ENCODE data around the gene THRAP3.

THRAP3 gene

GRCh38 chr1:36298640-36299039 lies 74.4 kb downstream of the THRAP3 start:
- Histone ChIP-seq H3K27me3 (ENCODE audit: control insufficient read depth, insufficient read depth, low read length) (no peaks in the 10 kb centered on the region), H3K79me2 (no peaks in the 10 kb centered on the region), H3K4me2 (ENCODE audit: low read length) (no peak overlapping the region), H3K9me3 (ENCODE audit: control insufficient read depth, low read length) (no peaks in the 10 kb centered on the region), H3K4me1 (no peaks in the 10 kb centered on the region), H2AFZ (no peak overlapping the region), H3K9ac (no peak overlapping the region), H3K4me3 (ENCODE audit: low read depth, low read length) (no peak overlapping the region), H3K27ac (no peak overlapping the region), H3K36me3 (ENCODE audit: control insufficient read depth, insufficient read depth, low read length) (no peaks in the 10 kb centered on the region)
- TF ChIP-seq, protein P1, sequence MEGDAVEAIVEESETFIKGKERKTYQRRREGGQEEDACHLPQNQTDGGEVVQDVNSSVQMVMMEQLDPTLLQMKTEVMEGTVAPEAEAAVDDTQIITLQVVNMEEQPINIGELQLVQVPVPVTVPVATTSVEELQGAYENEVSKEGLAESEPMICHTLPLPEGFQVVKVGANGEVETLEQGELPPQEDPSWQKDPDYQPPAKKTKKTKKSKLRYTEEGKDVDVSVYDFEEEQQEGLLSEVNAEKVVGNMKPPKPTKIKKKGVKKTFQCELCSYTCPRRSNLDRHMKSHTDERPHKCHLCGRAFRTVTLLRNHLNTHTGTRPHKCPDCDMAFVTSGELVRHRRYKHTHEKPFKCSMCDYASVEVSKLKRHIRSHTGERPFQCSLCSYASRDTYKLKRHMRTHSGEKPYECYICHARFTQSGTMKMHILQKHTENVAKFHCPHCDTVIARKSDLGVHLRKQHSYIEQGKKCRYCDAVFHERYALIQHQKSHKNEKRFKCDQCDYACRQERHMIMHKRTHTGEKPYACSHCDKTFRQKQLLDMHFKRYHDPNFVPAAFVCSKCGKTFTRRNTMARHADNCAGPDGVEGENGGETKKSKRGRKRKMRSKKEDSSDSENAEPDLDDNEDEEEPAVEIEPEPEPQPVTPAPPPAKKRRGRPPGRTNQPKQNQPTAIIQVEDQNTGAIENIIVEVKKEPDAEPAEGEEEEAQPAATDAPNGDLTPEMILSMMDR (IDR thresholded peaks at IDR 0.05): no peak

GRCh38 chr1:36300526-36300925 lies 76.3 kb downstream of the THRAP3 start:
- no peak overlapping the region for H3K9ac ChIP-seq
- no peak overlapping the region for H2AFZ ChIP-seq
- TF ChIP-seq, protein P1 (IDR thresholded peaks at IDR 0.05): no peak
- H3K4me1 ChIP-seq: no peaks in the 10 kb centered on the region
- H3K27me3 ChIP-seq (ENCODE audit: control insufficient read depth, insufficient read depth, low read length): no peaks in the 10 kb centered on the region
- H3K9me3 ChIP-seq (ENCODE audit: control insufficient read depth, low read length): no peaks in the 10 kb centered on the region
- H3K36me3 ChIP-seq (ENCODE audit: control insufficient read depth, insufficient read depth, low read length): no peaks in the 10 kb centered on the region
- no peak overlapping the region for H3K4me2 ChIP-seq (ENCODE audit: low read length)
- no peak overlapping the region for H3K27ac ChIP-seq
- no peak overlapping the region for H3K4me3 ChIP-seq (ENCODE audit: low read depth, low read length)
- H3K79me2 ChIP-seq: no peaks in the 10 kb centered on the region

DNA sequence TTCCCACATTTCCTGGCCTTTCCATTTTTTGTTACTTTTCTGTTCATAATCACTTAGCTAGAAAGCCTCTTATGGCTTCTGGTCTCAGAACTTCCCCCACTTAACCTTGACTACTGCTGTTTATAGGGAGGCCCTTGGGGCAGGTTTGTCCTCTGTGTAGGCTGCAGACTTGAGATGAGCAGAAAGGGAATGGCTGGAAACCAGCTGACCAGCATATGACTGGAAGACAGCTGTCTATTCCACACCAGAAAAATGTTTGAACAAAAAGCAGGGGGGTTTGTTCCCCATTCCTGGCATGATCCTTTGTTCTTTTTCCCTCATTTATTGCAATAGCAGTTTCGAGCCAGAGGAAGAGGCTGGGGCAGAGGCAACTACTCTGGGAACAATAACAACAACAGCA lies 77.0 kb downstream of the THRAP3 start:
- TF ChIP-seq, protein P1 (IDR thresholded peaks at IDR 0.05): no peak
- Histone ChIP-seq H3K36me3 (ENCODE audit: control insufficient read depth, insufficient read depth, low read length) (no peaks in the 10 kb centered on the region), H3K9ac (no peak overlapping the region)

GRCh38 chr1:36303244-36303643 lies 79.0 kb downstream of the THRAP3 start:
- Histone ChIP-seq H3K36me3 (ENCODE audit: control insufficient read depth, insufficient read depth, low read length) (no peaks in the 10 kb centered on the region), H3K27ac (no peak overlapping the region), H3K4me2 (ENCODE audit: low read length) (no peak overlapping the region), H2AFZ (no peak overlapping the region), H3K4me3 (ENCODE audit: low read depth, low read length) (no peak overlapping the region), H3K4me1 (no peaks in the 10 kb centered on the region), H3K27me3 (ENCODE audit: control insufficient read depth, insufficient read depth, low read length) (no peaks in the 10 kb centered on the region), H3K9ac (no peak overlapping the region), H3K9me3 (ENCODE audit: control insufficient read depth, low read length) (no peaks in the 10 kb centered on the region), H3K79me2 (no peaks in the 10 kb centered on the region)
- TF ChIP-seq, protein P1 (IDR thresholded peaks at IDR 0.05): no peak

More for the DNA sequence above, 77.0 kb downstream of the THRAP3 start:
- no peaks in the 10 kb centered on the region for H3K4me1 ChIP-seq
- H2AFZ ChIP-seq: no peak overlapping the region
- H3K27ac ChIP-seq: no peak overlapping the region
- H3K4me2 ChIP-seq (ENCODE audit: low read length): no peak overlapping the region
- no peaks in the 10 kb centered on the region for H3K9me3 ChIP-seq (ENCODE audit: control insufficient read depth, low read length)
- H3K4me3 ChIP-seq (ENCODE audit: low read depth, low read length): no peak overlapping the region
- no peaks in the 10 kb centered on the region for H3K79me2 ChIP-seq
- H3K27me3 ChIP-seq (ENCODE audit: control insufficient read depth, insufficient read depth, low read length): no peaks in the 10 kb centered on the region

- Histone ChIP-seq H3K27ac (no peak overlapping the region), H3K36me3 (ENCODE audit: control insufficient read depth, insufficient read depth, low read length) (no peaks in the 10 kb centered on the region), H3K4me3 (ENCODE audit: low read depth, low read length) (no peak overlapping the region), H2AFZ (no peak overlapping the region), H3K27me3 (ENCODE audit: control insufficient read depth, insufficient read depth, low read length) (no peaks in the 10 kb centered on the region), H3K79me2 (no peaks in the 10 kb centered on the region), H3K4me1 (no peaks in the 10 kb centered on the region), H3K9ac (no peak overlapping the region), H3K9me3 (ENCODE audit: control insufficient read depth, low read length) (no peaks in the 10 kb centered on the region), H3K4me2 (ENCODE audit: low read length) (no peak overlapping the region)
- TF ChIP-seq, protein P1 (IDR thresholded peaks at IDR 0.05): no peak
These were observed 79.6 kb downstream of the THRAP3 start for GRCh38 chr1:36303650-36304360.
